ENCODE results near the gene KRTAP19-8.

The KRTAP19-8 gene

GRCh38 chr21:31011412-31011811 is 26.9 kb downstream of the KRTAP19-8 start:
- no peak for DNase-seq

GRCh38 chr21:31008355-31008754 is 29.9 kb downstream of the KRTAP19-8 start:
- no peak for DNase-seq

- DNase-seq: no peak
These were observed 33.3 kb downstream of the KRTAP19-8 start for GRCh38 chr21:31005019-31005418.

GRCh38 chr21:31003471-31003870 is 34.8 kb downstream of the KRTAP19-8 start:
- DNase-seq: no peak

- DNase-seq: no peak
These were observed 40.7 kb downstream of the KRTAP19-8 start for GRCh38 chr21:30997541-30997940.

- DNase-seq: no peak
These were observed 41.5 kb downstream of the KRTAP19-8 start for GRCh38 chr21:30996728-30997127.

- no peak for DNase-seq
These were observed 43.3 kb downstream of the KRTAP19-8 start for GRCh38 chr21:30994932-30995331.

- no peak for DNase-seq
These were observed 47.6 kb downstream of the KRTAP19-8 start for GRCh38 chr21:30990514-30991262.

- DNase-seq: no peak
These were observed 49.6 kb downstream of the KRTAP19-8 start for GRCh38 chr21:30988706-30989105.
